ENCODE measurements around the gene C15orf40.
A peak's percentile ranks its signal among the peaks of the same experiment; 100 is the strongest.
"Not testable (repeated sequence)": the region's sequence is repeated elsewhere in the genome, so short reads cannot be mapped to it uniquely, and the experiment has no call there.

Gene C15orf40

DNA sequence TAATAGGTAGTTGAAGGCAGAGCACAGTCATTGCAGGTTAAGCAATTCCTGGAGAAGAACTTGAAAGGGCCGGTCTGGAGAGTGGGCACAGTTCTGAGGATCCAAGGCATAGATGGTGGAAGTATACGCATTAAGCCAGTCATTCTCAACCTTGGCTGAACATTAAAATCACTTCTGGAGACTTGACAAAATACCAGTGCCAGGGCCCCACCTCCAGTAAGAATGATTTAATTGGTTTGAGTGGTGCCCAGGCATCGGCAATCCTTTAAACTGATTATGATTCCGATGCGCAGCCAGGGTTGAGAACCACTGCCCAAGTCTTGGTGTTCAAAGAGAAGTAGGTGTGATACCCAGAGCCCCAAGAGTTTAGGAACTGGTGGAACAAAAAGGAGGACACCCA lies 52.0 kb downstream of the C15orf40 start:
- DNase-seq (ENCODE audit: insufficient read length, low spot score) (no peak), FAIRE-seq (no peak)

DNA sequence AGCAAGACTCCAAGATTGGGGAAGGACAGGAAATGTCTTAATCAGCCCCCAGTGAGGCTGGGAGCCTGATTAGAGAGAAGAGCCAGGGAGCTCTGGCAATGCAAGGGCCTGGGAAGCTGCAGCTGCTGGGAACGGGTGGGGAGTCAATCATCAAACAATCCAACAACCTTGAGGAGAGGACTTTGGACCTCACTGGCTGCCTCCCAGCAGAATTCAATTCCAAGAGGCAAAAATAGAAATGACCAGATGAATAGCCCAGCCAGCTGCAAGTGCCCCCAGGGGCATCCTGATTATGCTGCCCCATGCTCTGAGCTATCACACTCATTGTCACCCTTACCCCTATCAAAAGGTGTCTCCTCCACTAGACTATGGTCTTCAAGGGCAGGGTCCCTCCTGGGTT lies 52.8 kb downstream of the C15orf40 start:
- DNase-seq (ENCODE audit: insufficient read length, low spot score) (no peak), FAIRE-seq (no peak)

DNA sequence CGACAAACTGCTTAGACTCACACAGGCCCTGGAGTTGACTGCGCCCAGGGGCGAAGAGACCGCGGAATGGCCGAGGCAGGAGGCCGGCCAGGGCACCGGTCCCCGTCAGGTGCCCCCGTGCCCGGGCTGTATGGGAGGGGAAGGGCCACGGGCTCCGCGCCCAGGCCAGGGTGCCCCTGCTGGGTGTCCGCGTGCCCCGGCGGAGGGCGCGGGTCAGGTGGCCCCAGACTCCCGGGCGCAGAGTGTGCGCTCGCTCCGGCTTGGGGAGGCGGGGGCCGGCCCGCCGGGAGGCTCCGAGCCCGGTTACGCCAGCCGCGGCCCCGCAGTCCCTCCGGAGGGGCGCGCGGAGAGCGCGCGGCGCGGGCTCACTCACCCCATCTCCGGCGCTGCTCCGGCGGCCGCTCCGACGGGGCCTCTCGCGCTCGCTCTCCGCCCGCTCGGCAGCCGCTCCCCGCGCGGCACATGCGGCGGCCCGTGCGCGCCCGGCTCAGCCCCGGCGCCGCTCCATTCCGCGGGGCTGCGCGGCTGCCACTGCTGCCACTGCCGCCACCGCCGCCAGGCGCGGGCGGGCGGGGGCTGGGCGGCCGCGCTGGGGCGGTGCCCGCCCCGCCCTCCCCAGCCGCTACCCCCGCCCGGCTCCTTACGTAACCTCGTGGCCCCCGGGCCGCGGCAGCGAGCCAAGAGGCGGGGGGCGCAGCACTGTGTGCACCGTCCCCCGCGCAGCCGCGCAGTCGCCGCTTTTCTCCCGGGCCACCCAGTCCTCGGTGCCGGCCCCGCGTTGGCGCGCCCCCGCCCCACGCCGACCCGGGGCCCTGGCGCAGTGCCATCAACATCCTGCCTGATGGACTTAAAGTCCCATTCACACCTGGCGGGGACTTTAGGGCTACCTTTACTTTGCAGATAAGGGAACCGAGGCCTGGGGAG lies 59.0 kb downstream of the C15orf40 start, which contains the start of gene HOMER2:
HOMER2 (minus strand) TSS at position 563 of the 924 bp plus-strand sequence; CDS start at position 378, 185 bp downstream.
- FAIRE-seq: no peak

DNA sequence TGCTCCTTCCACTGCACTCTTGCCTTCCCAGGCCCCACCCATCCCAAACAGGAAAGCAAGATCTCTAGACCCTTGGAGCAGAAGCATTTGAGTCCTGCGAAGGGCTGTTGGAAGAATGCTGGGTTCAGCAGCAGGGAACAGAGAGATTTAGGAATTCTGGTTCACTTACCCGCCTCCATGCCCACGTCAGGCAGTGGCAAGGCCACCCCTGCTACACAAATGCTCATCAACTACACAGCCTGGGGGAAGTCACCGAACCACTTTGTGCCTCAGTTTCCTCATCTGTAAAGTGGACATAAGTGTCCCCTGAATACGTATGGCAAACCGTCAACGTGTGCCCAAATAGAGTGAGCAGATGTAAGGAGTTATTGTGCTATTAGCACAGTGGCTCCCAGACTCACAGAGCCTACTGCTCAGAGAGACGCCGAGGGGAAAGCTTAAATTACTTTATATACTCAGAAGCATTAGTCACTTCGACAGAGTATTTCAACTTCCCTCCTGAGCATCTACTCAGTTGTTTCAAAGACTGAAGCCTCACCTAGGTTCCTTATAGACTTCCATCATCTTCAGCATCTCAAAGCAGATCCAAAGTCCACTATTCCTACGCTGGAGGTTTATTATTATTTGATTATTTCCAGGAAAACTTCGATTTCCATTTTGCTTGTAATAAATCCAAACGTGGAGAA lies 59.8 kb downstream of the C15orf40 start:
- DNase-seq (ENCODE audit: insufficient read length, low spot score) (no peak), FAIRE-seq (no peak)

More for the DNA sequence above, 59.0 kb downstream of the C15orf40 start, which contains the start of gene HOMER2:
- peak; percentile 28 for DNase-seq (ENCODE audit: insufficient read length, low spot score)

DNA sequence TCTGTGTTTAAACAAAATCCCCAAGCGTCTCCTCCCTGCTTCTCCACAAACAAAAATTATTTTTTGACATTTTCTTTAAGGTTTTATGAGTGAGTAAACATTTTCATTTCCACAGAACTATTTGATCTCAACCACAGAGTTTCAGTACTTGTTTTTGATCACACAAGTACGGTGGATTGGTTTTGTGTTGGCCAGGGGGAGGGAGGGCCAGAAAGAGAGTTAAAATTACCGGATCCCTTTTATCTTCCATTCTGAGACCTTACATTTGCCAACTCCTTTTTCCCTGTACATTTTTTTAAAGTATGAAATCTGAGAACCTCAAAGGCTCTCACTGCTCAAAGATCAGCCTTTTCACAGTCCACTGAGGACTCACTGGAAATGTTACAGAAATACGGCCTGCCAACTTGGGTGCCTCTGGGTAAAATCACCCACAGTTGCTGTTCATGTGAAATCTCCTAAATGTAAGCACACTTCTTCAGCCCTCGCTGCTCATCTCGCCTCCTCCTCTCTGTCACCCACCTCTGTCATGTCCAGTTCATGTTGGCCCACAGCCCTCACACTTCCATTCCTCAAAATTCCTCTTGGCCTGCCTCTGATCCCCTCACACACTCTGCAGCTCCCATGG lies 60.6 kb downstream of the C15orf40 start:
- DNase-seq (ENCODE audit: insufficient read length, low spot score) (peak; percentile 50), FAIRE-seq (no peak)

DNA sequence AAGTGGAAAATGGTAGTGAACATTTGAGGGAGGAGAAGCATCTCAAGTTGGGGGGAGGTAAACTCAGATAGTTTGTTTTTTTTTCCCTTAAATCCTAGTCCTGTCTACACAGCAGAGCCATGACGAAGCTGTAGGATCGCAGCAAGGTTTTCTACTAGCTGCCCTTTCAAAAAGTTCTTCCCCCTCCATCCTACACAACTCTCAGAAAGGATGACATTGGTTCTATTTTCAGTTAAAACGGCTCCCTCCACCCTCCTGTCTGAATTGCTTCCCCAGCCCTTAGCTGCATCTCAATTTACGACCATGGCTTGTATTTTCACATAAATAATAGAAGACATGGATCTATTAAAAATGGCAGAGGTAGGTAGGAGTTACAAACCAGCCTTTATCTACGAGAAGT lies 61.1 kb downstream of the C15orf40 start:
- FAIRE-seq: no peak
- DNase-seq (ENCODE audit: insufficient read length, low spot score): no peak

DNA sequence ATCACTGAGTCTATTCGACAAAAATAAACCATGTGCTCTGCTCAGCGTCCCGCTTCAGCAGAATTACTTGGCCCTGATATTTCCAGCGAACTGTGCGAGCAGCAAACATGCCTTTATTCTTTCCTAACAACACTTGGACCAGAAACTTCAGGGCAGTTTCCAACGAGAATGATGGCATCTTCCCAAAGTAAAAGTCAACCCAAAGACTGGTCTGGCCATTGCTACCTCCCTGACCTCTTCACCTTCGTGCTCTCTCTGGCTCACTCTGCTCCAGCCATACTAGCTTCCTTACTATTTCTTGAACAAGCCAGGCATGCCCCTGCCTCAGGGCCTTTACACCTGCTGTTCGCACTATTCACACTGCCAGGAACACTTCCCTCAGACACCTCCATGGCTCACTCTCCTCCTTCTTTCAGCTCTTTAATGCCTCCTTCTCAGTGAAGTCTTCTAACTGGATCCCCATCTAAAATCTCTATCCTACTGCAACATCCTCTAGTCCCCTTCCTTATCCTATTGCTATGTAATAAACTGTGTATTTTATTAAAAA lies 65.2 kb downstream of the C15orf40 start:
- FAIRE-seq: no peak

DNA sequence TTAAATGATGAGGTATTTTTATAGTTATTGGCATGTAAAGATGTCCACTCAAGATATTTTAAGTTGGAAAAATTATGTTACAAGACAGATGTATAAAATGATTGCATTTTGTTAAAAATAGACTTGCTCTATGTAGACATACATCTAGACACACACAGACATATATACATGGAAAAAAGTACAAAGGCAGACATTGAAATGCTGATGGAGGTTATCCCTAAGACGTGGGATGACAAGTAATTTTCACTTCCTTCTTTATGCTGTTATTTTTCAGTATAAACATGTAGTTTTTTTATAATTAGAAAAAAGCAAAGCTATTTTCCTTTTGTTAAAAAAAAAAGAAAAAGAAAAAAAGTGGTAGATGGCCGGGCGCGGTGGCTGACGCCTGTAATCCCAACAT lies 66.1 kb downstream of the C15orf40 start:
- FAIRE-seq (no peak), DNase-seq (ENCODE audit: insufficient read length, low spot score) (no peak)

More for the DNA sequence above, 65.2 kb downstream of the C15orf40 start:
- no peak for DNase-seq (ENCODE audit: insufficient read length, low spot score)

DNA sequence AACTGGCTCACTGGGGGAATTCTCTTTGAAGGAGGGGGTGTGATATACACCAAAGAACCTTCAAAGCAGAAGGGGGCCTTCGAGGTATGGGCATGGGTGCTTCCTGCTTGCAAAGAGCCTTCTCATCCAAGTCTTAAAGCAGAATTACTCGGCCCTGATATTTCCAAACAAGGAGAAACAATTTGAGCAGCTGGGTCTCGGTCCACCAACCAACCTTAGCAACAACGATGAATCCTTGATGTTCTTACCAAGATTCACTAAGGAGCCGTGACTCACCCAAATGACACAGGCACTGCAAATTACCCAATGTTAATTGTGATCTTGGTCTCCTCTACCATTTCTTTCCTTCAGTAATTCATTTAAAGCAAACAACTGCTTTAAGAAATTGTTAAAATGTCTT lies 66.6 kb downstream of the C15orf40 start:
- FAIRE-seq (no peak), DNase-seq (ENCODE audit: insufficient read length, low spot score) (no peak)

DNA sequence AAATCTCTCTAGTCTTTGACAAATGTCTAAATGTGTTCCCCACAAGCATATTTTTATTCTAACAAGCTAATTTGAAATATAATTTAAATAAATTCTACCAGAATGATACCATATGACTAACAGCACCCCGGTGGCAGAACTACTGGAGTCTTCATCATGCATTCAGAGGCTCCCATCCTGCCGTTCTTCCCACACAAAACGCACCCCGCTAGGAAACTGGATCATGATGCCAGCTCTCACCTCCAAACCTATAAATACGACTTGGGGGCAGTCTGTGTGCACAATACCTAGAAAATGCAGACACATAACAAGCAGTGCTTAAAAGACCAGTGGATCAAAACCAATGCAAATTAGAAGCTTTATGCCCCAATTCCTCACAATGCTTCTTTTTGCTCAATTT lies 67.4 kb downstream of the C15orf40 start:
- DNase-seq (ENCODE audit: insufficient read length, low spot score) (no peak), FAIRE-seq (no peak)

DNA sequence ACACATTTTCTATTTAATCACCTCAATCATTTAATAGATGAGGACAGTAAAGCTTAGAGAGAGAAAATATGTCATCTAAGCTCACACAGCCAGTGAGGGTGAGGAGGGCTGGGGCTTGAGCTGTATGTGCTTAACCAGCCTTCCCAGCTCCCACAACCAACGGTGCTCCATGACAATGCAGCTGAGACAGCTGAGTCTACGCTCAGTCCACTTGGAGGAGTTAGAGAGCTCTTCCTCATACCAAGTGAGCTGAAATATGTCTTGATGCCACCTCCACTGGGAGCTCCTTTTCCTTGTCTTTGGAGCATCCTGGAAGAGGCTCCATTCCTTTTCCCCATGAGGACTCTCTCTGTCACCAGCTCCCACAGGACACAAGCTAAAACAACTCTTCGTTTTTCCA lies 68.3 kb downstream of the C15orf40 start:
- FAIRE-seq (no peak), DNase-seq (ENCODE audit: insufficient read length, low spot score) (no peak)

DNA sequence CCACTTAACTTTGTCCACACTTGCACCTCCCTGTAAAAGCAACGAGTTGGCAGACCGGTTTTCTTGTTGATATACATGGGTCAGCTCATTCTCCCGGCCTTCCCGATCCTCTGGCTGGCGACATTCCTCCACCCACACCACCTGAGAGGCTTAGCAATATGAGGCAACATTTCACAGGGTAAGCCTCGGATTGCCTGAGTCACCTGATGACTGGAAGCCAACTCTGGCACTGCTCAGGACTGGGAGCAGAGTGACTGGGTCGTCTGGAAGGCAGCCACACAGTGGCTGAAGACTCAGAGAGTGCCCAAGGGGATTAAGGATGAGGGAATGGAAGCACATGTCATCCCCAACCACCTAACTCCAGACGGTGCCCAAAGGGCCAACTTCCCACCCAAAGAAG lies 68.7 kb downstream of the C15orf40 start:
- FAIRE-seq: no peak
- no peak for DNase-seq (ENCODE audit: insufficient read length, low spot score)

DNA sequence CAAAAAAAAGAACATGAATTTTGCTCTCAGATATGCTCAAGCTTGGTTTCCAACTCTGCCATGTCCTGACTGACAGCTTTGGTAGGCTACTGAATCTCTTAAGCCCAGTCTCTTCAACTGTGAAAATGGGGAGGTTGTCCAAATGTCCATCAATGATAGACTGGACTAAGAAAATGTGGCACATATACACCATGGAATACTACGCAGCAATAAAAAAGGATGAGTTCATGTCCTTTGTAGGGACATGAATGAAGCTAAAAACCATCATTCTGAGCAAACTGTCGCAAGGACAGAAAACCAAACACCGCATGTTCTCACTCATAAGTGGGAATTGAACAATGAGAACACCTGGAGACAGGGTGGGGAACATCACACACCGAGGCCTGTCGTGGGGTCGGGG lies 71.8 kb downstream of the C15orf40 start:
- not testable (repeated sequence) for FAIRE-seq; DNase-seq (ENCODE audit: insufficient read length, low spot score)
